HepG2 (cell line): ENCODE results near the gene MYL3.

ENCODE experiments used
- CTCF ChIP-seq: sonication (generic); formaldehyde crosslinking; IDR thresholded peaks from 2 replicates; pipeline ENCODE4 v1.5.0; 2020; ENCODE audit warnings: mild to moderate bottlenecking, missing genetic modification reagents, moderate library complexity
- ZZZ3 ChIP-seq: sonication (generic); formaldehyde crosslinking; IDR thresholded peaks from 2 replicates; pipeline ENCODE4 v1.4.0; 2020; ENCODE audit warnings: missing genetic modification reagents, mild to moderate bottlenecking, borderline replicate concordance

DNA sequence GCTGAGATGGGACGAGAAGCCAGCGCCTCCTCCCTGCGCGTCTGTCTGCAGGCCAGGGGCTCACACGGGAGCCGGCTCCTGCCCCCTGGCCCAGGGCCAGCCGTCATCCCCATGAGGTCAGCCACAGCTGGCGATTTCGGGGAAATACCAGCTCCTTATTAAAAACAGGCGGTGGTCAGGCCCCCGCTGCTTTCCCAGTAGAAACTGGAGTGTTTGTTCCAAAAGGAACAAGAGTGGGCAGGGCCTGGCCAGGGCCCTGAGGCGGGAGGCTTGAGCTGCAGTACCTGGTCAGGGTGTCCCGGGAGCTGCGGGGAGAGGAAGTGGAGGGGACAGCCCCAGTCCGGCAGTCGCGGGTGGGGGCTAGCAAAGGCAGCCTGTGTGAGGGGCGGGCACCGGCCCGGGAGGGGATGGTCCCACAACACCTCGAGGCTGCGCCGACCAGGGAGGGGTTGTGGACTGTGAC lies 17.8 kb downstream of the MYL3 start:
- no peak for TF ChIP-seq ZZZ3 (CRISPR knock-in tag)
- TF ChIP-seq CTCF (CRISPR knock-in tag): no peak
